Hepatocyte (in vitro differentiated cells): ENCODE results near the gene PSG4. TPM values are rescaled to one million over a fixed set of nuclear protein-coding genes. Genes with fewer than 3 reads are reported as not detected.
"Not testable (repeated sequence)": the region's sequence is repeated elsewhere in the genome, so short reads cannot be mapped to it uniquely, and the experiment has no call there.

Source experiments
- DNase-seq: peaks from one replicate; pipeline ENCODE4 v3.0.0-alpha.2; 2016; ENCODE audit warnings: low spot score
- H2AFZ ChIP-seq: fragments of 200-600 bp; sonication (generic); 2 replicates; pipeline ENCODE4 v1.6.0; 2016; ENCODE audit warnings: antibody characterized with exemption, mild to moderate bottlenecking
- H3K27ac ChIP-seq: fragments of 200-600 bp; sonication (generic); 2 replicates; pipeline ENCODE4 v1.5.1; 2016; ENCODE audit warnings: mild to moderate bottlenecking
- H3K27me3 ChIP-seq: fragments of 200-600 bp; sonication (generic); 2 replicates; pipeline ENCODE4 v1.6.1; 2016
- H3K36me3 ChIP-seq: fragments of 200-600 bp; sonication (generic); replicated peaks from 2 replicates; pipeline ENCODE4 v1.5.1; 2016; ENCODE audit warnings: low read depth; ENCODE audit not compliant: insufficient read depth
- H3K4me1 ChIP-seq: fragments of 200-600 bp; sonication (generic); 2 replicates; pipeline ENCODE4 v1.5.1; 2016; ENCODE audit warnings: mild to moderate bottlenecking, moderate library complexity; ENCODE audit not compliant: insufficient read depth
- H3K4me2 ChIP-seq: fragments of 200-600 bp; sonication (generic); 2 replicates; pipeline ENCODE4 v1.6.0; 2016
- H3K4me3 ChIP-seq: fragments of 200-600 bp; sonication (generic); 2 replicates; pipeline ENCODE4 v1.5.1; 2016; ENCODE audit warnings: mild to moderate bottlenecking
- H3K79me2 ChIP-seq: fragments of 200-600 bp; sonication (generic); 2 replicates; pipeline ENCODE4 v1.6.0; 2017; ENCODE audit warnings: mild to moderate bottlenecking
- H3K9me2 ChIP-seq: fragments of 200-600 bp; sonication (generic); replicated peaks from 2 replicates; pipeline ENCODE4 v1.6.0; 2017; ENCODE audit warnings: mild to moderate bottlenecking; ENCODE audit not compliant: insufficient read depth
- H3K9me3 ChIP-seq: fragments of 200-600 bp; sonication (generic); 2 replicates; pipeline ENCODE4 v1.5.1; 2016; ENCODE audit warnings: low read depth, mild to moderate bottlenecking
- H4K20me1 ChIP-seq: fragments of 200-600 bp; sonication (generic); 2 replicates; pipeline ENCODE4 v1.6.0; 2016; ENCODE audit warnings: mild to moderate bottlenecking; ENCODE audit not compliant: insufficient read depth, poor library complexity, severe bottlenecking
- WGBS: methylation state at CpG from one replicate; pipeline ENCODE4 v1.1.6; 2016; ENCODE audit warnings: low lambda C conversion rate; ENCODE audit errors: missing lambda C conversion rate; 5-methylcytosine and 5-hydroxymethylcytosine counted together
- polyA plus RNA-seq: library from polyadenylated mRNA; unstranded; fragments of >200 nt; fragmentation: Nextera tagmentation; extraction: Ambion mirVana; gene quantifications from 2 replicates; pipeline ENCODE4 v1.2.1, GENCODE V29; 2016
- total RNA-seq: library from RNA; depleted of rRNA; stranded (reverse); fragments of >200 nt; gene quantifications from 2 replicates; pipeline ENCODE4 v1.2.3, GENCODE V29; 2014

The PSG4 gene
- total RNA-seq: not detected in 2 replicates
- polyA plus RNA-seq: not detected in 2 replicates

DNA sequence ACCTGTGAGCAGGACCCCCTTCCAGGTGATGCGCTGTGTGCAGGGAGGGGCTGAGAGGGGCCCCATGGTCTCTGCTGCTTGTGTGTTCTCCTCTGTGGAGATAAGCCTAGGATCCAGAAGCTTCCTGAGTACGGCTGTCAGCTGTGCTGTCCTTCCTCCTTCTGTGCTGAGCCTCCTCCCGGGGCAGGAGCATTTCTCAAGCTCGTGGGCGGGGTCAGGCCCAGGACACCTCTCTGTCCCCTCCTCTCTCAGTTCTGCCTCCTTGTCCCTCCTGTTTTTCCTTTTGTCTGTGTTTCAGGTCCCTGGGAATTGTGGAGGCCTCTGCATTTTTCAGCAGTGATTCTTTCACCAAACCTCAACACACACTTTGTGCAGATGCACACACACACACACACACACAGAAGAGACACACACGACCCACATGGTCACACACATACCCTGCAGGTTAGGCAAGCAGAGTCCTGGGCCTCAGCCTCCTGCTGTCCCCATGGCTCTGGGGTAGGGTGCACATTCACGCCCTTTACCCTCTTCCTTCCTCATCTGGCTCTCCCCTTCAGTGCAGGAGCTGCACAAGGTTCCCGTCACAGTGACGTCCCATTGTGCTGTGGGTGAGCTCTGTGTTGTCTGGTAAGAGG is at the start of gene PSG4:
Gene PSG4, minus strand, starts transcription at position 168 of the 635 bp plus-strand sequence. Its CDS starts 102 bp downstream, at position 66.
- H3K4me2 ChIP-seq, H3K79me2 ChIP-seq, H4K20me1 ChIP-seq, H3K27ac ChIP-seq, DNase-seq, H3K36me3 ChIP-seq, H3K4me3 ChIP-seq, H3K4me1 ChIP-seq, H3K27me3 ChIP-seq, H3K9me2 ChIP-seq, H2AFZ ChIP-seq, H3K9me3 ChIP-seq: not testable (repeated sequence)
- 58% methylated on average over 6 of the region's 9 CpGs for WGBS

- not testable (repeated sequence) for H3K27ac ChIP-seq, H3K9me2 ChIP-seq, H4K20me1 ChIP-seq, H3K9me3 ChIP-seq, H3K79me2 ChIP-seq, H3K4me3 ChIP-seq, DNase-seq, H2AFZ ChIP-seq, H3K4me1 ChIP-seq, H3K27me3 ChIP-seq, H3K36me3 ChIP-seq, H3K4me2 ChIP-seq
- WGBS: 54% methylated on average over 1 of the region's 1 CpG
These were observed 46.0 kb upstream of the PSG4 start for GRCh38 chr19:43251428-43251827.

GRCh38 chr19:43250296-43250695 is 44.9 kb upstream of the PSG4 start:
- 50% methylated on average over 4 of the region's 5 CpGs for WGBS
- not testable (repeated sequence) for H3K9me3 ChIP-seq, H3K36me3 ChIP-seq, H4K20me1 ChIP-seq, H3K27me3 ChIP-seq, H3K9me2 ChIP-seq, DNase-seq, H3K27ac ChIP-seq, H3K4me3 ChIP-seq, H3K79me2 ChIP-seq, H3K4me2 ChIP-seq, H2AFZ ChIP-seq, H3K4me1 ChIP-seq

GRCh38 chr19:43248635-43249002 is 43.2 kb upstream of the PSG4 start:
- H3K36me3 ChIP-seq, H3K4me3 ChIP-seq, H3K4me1 ChIP-seq, H3K79me2 ChIP-seq, H4K20me1 ChIP-seq, DNase-seq, H3K27ac ChIP-seq, H2AFZ ChIP-seq, H3K9me2 ChIP-seq, H3K4me2 ChIP-seq, H3K27me3 ChIP-seq, H3K9me3 ChIP-seq: not testable (repeated sequence)
- WGBS: 73% methylated on average over 1 of the region's 1 CpG

- not testable (repeated sequence) for H3K4me1 ChIP-seq, DNase-seq, H3K9me2 ChIP-seq, H3K36me3 ChIP-seq, H3K4me2 ChIP-seq, H3K9me3 ChIP-seq, H3K79me2 ChIP-seq, H2AFZ ChIP-seq, H3K27me3 ChIP-seq, H3K27ac ChIP-seq, H3K4me3 ChIP-seq, H4K20me1 ChIP-seq
- whole genome bisulfite sequencing: 79% methylated on average over 12 of the region's 13 CpGs
These were observed 41.9 kb upstream of the PSG4 start for GRCh38 chr19:43247243-43247880.

GRCh38 chr19:43245848-43246247 is 40.4 kb upstream of the PSG4 start:
- not testable (repeated sequence) for H3K27me3 ChIP-seq, H3K9me3 ChIP-seq, H3K79me2 ChIP-seq, H3K4me2 ChIP-seq, H3K9me2 ChIP-seq, H2AFZ ChIP-seq, H3K4me3 ChIP-seq, H3K27ac ChIP-seq, H4K20me1 ChIP-seq, DNase-seq, H3K36me3 ChIP-seq, H3K4me1 ChIP-seq
- 93% methylated on average over 2 of the region's 3 CpGs for WGBS

GRCh38 chr19:43242211-43242610 is 36.8 kb upstream of the PSG4 start:
- H3K27ac ChIP-seq, H3K4me2 ChIP-seq, H3K4me1 ChIP-seq, H3K9me3 ChIP-seq, H3K27me3 ChIP-seq, H2AFZ ChIP-seq, H4K20me1 ChIP-seq, H3K9me2 ChIP-seq, DNase-seq, H3K36me3 ChIP-seq, H3K79me2 ChIP-seq, H3K4me3 ChIP-seq: not testable (repeated sequence)
- 95% methylated on average over 2 of the region's 2 CpGs for WGBS

DNA sequence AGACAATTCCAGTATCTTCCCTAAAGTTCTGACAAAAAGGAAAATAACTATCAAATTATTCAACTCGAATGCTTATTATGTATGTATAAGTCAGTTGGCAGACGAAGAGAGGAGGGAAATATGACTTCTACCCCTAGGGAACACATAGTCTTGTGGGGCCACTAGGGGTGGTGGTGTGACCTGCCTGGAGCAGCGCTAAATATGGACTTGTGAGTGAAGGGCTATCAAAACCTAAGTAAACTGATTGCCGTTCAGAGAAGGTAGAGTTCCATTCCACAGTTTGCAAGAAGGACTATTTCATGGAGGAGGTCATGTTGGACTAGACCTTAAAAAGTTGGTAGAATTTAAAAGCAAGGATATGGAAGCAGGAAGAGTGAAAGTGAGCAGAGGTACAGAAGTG is 32.8 kb upstream of the PSG4 start:
- not testable (repeated sequence) for H2AFZ ChIP-seq, H3K36me3 ChIP-seq, H3K9me3 ChIP-seq, H3K4me1 ChIP-seq, H3K4me3 ChIP-seq, H4K20me1 ChIP-seq, H3K27ac ChIP-seq, H3K9me2 ChIP-seq, H3K4me2 ChIP-seq, H3K79me2 ChIP-seq, DNase-seq, H3K27me3 ChIP-seq
- WGBS: 72% methylated on average over 4 of the region's 4 CpGs

DNA sequence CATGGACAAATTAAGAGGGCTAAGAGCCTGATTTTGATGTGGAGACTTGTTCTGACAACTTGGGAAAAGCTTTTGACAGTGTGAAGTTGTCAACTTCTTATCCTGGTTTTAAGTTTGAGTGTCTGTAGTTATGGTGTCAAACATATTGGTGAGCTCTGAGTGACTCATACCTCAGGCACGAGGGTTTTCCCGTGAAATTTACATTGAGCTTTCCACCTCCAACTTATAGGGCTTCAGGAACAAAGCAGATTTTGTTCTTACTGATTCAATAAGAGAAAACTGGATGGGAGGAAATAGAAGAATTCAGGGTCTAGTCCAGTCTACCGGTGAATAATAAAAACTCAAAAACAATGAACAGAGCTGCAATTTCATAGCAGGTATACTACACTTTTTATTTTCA is 30.2 kb upstream of the PSG4 start:
- not testable (repeated sequence) for H3K27me3 ChIP-seq, H3K4me3 ChIP-seq, H3K9me3 ChIP-seq, H2AFZ ChIP-seq, H3K27ac ChIP-seq, DNase-seq, H3K36me3 ChIP-seq, H4K20me1 ChIP-seq, H3K79me2 ChIP-seq, H3K4me2 ChIP-seq, H3K4me1 ChIP-seq, H3K9me2 ChIP-seq
- WGBS: 48% methylated on average over 3 of the region's 3 CpGs
